ENCODE measurements around the gene OR51G1.
"Not testable (repeated sequence)": the region's sequence is repeated elsewhere in the genome, so short reads cannot be mapped to it uniquely, and the experiment has no call there.

The OR51G1 gene

GRCh38 chr11:4924239-4924638, at the start of gene OR51G1:
TSS of gene OR51G1 (minus strand) at chr11:4924339. CDS start at chr11:4924339, 0 bp downstream.
- DNase-seq: no peak

DNA sequence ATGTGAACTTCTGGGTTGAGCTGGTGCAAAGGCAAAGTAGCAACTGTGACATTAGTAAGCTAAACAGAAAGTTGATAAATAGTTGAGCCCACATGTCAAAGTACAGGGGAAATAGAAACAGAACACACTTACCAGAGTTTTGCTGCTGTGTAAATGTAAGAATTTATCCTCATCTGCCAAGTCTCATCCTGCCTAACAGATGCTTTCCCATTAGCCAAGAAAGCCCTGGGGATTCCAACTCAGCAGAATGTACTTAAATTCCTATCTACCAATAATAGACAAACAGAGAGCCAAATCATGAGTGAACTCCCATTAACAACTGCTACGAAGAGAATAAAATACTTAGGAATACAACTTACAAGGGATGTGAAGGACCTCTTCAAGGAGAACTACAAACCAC, 38.7 kb upstream of the OR51G1 start:
- no peak for DNase-seq

DNA sequence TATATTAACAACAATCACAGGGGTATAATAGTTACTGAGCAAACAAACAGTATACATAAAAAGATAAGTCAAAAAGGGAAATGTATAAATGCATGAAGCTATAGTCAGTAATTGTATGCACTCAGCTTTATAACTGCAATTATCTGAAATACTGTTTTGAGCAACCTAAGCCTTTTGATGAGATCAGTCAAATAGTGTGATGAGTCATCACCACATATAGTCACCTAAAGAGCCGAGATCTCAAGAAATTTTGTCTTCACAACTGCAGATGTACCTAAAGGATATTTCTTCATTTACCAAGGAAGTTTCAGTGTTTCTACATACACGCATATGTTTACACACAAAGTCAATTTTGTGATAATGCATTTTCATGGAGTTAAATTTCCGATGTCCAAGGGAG, 36.7 kb upstream of the OR51G1 start:
- no peak for DNase-seq

DNA sequence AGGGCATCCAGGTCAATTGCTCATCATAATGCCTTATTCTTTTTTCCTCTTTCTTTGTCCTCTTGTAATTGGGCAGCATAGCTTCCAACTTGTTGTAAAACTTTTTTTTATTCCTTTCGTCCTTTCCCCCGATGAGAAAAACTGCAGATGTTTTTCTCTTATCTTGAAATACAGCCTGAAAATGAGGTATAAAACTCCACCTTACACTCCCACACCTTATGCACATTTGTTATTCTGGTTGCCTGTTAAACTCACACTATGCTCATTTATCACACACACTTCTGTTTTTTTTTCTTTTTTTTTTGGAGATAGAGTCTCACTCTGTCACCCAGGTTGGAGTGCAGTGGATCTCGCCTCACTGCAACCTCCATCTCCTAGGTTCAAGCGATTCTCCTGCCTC, 33.3 kb upstream of the OR51G1 start:
- no peak for DNase-seq

GRCh38 chr11:4955613-4956012, 31.5 kb upstream of the OR51G1 start, which contains the start of gene OR51A2:
TSS of gene OR51A2 (minus strand) at chr11:4955713. CDS start at chr11:4955713, 0 bp downstream.
- not testable (repeated sequence) for DNase-seq

DNA sequence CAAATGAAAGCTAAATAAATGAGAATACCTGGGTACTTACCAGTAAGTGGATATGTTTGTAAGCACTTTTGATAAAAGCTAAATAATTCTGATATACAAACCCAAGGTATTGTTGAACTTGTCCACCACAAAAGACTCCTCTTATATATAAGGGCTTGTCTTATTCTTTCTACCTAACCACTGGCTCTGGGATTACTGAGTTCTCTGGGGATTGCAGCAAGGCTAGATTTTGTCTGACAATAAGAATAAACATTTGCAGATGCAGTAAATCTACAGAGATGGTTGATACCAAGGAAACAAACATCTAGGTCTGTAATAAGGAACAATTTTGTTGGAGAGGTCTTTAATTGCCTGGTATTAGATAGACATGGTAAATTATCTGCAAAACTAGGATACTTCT, 23.4 kb upstream of the OR51G1 start, which contains the start of gene OR51A4:
OR51A4 (minus strand) TSS at position 101 of the 400 bp plus-strand sequence. CDS start 505 bp downstream, outside the sequence.
- no peak for DNase-seq

DNA sequence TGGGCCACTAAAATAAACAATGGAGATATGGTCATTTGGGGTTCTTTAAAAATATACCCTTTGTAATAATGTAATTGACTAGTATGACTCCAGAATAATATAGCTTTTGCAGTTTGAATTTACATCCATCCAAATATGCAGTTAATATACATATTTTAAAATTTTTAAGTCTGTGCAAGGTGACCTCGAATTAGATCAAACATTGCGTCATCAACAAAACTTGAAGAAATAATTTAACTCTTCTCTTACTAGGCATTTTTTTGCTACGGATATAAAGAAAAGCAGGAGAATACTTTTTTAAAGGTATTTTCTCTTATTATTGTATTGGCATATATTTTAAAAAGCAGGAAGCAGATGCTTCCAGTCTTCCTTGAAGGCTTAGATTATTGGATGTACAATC, 12.6 kb upstream of the OR51G1 start:
- DNase-seq: no peak

DNA sequence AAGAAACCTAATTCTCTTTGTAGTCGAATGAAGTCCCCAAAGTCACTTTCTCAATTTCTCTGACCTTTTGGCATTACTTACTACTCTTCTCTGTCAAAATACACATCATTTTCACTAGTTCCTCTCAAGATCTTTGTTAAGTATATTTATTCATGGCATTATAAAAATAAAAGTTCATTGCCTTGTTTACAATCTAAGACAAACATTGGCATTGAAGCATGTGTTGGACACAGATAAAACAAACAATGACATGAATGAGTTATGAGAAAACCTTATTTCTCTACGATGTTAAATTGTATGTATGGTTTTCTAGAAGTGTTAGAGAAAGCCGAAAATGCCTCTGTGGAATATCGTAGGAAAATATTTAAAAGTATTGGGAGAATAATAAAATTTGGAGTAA, 8.6 kb upstream of the OR51G1 start:
- DNase-seq: no peak

GRCh38 chr11:4926608-4927007, 2.5 kb upstream of the OR51G1 start:
- DNase-seq: no peak

DNA sequence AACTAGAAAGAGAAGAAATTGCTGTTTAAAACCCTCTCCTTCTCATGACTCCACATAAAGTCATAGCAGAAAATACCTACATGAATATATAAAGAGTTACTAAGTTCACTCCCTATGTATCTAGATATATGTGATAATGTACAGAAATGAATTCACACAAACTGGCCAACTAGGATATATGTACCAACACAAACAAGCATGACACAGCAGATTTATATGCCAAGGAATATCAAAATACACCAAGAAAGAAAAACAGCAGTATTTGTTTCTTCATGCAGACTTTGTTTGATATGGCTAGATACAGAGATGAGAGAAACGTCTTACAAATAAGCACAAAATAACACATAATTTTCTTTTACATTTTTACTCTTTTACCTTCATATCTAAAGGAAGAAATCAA, 1.8 kb downstream of the OR51G1 start:
- no peak for DNase-seq

GRCh38 chr11:4921796-4922195, 2.3 kb downstream of the OR51G1 start:
- no peak for DNase-seq

- no peak for DNase-seq
Observed at GRCh38 chr11:4919250-4919649, 4.9 kb downstream of the OR51G1 start, which contains the start of gene OR51G2. TSS of gene OR51G2 (minus strand) at chr11:4919350. CDS start at chr11:4915663, 3,687 bp downstream.

DNA sequence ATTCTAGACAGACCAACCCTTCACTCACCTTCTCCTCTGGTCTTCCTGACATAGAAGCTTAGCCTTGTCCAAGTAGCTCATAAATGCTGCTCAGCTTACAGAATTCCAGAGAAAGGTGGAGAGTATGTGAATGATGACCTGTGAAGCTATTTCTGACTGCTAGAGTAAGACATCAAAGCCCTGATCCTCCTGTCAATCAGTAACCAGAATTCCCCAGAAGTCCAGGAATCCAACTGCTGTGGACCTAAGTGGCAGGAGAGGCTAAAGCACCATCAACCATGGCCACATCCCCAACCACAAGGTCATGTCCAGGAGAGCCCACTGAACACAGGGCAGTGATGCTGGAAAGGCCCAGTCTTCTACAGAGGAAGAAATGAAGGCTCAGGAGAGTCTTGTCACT, 7.6 kb downstream of the OR51G1 start:
- no peak for DNase-seq

DNA sequence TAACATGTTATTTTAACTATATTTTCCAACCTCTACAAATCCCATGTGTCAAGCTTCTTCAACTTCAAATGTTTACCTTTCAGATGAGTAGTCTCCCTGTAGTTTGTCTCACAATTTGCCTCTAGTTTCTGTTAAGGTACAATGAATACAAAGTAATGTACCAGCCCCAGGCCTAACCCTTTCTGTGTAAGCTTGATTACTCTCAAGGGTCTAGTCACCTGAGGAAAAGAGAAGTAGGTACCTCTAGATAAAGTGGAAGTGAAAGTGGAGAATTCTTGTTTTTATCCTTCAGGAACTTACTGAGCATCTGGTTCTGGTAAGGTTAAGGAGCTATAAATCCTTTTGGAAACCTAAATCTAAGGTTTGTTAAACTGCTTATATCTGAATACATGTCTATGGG, 20.7 kb downstream of the OR51G1 start, which contains the start of gene OR51A7:
OR51A7 (plus strand) TSS at position 300 of the 400 bp plus-strand sequence. CDS start 3,587 bp downstream, outside the sequence.
- no peak for DNase-seq

GRCh38 chr11:4891996-4892640, 32.0 kb downstream of the OR51G1 start:
- no peak for DNase-seq

- DNase-seq: no peak
Observed at GRCh38 chr11:4890279-4890678, 33.9 kb downstream of the OR51G1 start.

GRCh38 chr11:4887591-4887990, 36.5 kb downstream of the OR51G1 start:
- no peak for DNase-seq

- no peak for DNase-seq
Observed at GRCh38 chr11:4886186-4886585, 38.0 kb downstream of the OR51G1 start.

DNA sequence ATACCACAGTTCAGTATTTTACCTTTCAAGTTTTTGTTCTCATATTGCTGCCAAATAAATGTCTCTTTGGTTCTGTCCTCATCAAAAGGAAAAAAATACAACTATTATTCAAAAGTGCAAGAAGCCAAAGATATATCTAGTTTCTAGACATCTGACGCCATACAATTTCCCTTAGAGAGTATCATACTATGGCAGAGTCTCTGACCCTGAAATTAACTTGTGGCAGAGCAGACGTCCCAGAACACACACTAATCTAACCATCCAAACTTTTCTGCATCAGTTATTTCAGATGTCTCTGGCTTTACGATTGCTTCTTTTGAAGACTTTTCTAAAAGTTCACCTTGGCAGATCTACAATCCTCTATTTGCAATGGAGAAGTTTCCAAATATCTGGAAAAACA, 39.8 kb downstream of the OR51G1 start:
- DNase-seq: no peak

GRCh38 chr11:4882543-4882942, 41.6 kb downstream of the OR51G1 start:
- no peak for DNase-seq

GRCh38 chr11:4881860-4882500, 42.2 kb downstream of the OR51G1 start, which contains the start of gene OR51T1:
TSS of gene OR51T1 (plus strand) at chr11:4881900. CDS start at chr11:4881900, 0 bp downstream.
- DNase-seq: no peak

DNA sequence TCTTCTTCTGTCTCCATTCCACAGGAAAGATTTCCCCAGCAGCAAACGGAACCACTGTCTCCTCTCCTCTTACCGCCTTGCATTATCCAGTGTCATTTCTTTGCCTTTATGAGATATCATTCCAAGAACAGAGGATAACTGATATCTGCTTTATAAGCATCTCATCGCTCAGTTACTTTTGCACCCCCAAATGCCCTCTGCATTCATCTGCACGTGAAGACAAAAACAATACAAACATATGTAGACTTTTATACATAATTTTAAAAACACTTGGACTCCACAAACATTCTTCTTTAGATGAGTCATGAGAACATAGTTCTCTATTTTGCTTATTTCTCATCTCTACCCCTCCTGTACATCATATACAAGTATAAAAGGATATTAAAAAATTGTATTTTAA, 43.0 kb downstream of the OR51G1 start:
- no peak for DNase-seq

Data from NCI-H187 treated with DMSO at 0.1 percent for 48 hours (cell line).